ENCODE results near the gene NFE2.

The NFE2 gene

GRCh38 chr12:54270345-54270744, 30.5 kb downstream of the NFE2 start:
- Histone ChIP-seq H3K4me2 (ENCODE audit: low read length) (no peak overlapping the region), H3K9ac (no peak overlapping the region), H3K27ac (no peak overlapping the region), H3K79me2 (peaks cover 74% of the 10 kb centered on the region), H3K4me3 (ENCODE audit: low read depth, low read length) (no peak overlapping the region), H3K27me3 (ENCODE audit: control insufficient read depth, insufficient read depth, low read length) (no peaks in the 10 kb centered on the region), H3K4me1 (peaks cover 1% of the 10 kb centered on the region), H2AFZ (no peak overlapping the region), H3K9me3 (ENCODE audit: control insufficient read depth, low read length) (no peaks in the 10 kb centered on the region), H3K36me3 (ENCODE audit: control insufficient read depth, insufficient read depth, low read length) (no peaks in the 10 kb centered on the region)
- TF ChIP-seq CTCF (IDR thresholded peaks at IDR 0.05), result no peak

DNA sequence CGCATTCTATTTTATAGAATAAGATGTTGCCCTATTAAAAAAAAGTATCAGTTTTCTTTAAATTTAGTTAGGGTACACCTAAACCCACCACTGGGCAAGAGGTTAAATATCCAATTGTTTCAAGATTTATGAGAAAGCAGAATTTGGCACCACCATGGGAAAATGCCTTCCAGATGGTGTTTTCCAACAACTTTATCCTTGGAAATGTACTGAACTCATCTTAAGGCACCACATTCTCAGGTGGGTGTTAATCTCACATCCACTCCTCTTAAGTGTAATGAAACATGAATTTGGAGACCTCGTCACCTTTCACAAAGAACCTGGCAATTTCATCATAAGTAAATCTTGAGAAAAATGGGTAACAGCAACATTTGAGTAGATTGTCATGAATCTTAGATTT, 34.0 kb downstream of the NFE2 start:
- no peak for TF ChIP-seq CTCF (IDR thresholded peaks at IDR 0.05)
- Histone ChIP-seq H2AFZ (no peak overlapping the region), H3K4me2 (ENCODE audit: low read length) (no peak overlapping the region), H3K79me2 (peaks cover 54% of the 10 kb centered on the region), H3K27ac (no peak overlapping the region), H3K9ac (no peak overlapping the region), H3K27me3 (ENCODE audit: control insufficient read depth, insufficient read depth, low read length) (no peaks in the 10 kb centered on the region), H3K4me3 (ENCODE audit: low read depth, low read length) (no peak overlapping the region), H3K4me1 (peaks cover 19% of the 10 kb centered on the region), H3K36me3 (ENCODE audit: control insufficient read depth, insufficient read depth, low read length) (no peaks in the 10 kb centered on the region), H3K9me3 (ENCODE audit: control insufficient read depth, low read length) (no peaks in the 10 kb centered on the region)

DNA sequence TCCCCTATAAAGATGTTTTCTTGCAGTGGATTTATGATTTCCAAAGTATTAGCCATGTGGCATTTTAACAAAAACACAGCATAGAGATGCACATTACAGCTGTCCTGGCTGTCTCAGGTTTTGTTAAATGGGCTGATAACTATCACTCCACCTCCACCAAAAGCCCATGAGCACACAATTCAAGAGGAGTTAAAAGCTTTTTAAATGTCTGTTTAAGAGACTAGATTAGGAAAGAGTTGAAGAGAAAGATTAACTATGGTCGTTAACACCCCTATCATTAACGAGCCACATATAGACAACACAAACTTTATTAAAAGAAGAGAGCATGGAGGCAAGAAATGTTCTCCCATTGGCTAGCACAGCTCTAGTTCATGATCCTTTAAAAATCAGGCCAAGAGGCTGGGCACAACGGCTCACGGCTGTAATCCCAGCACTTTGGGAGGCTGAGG, 35.4 kb downstream of the NFE2 start:
- no peak for TF ChIP-seq CTCF (IDR thresholded peaks at IDR 0.05)
- H3K4me2 ChIP-seq (ENCODE audit: low read length), result no peak overlapping the region
- no peaks in the 10 kb centered on the region for H3K27me3 ChIP-seq (ENCODE audit: control insufficient read depth, insufficient read depth, low read length)
- H3K9me3 ChIP-seq (ENCODE audit: control insufficient read depth, low read length), result no peaks in the 10 kb centered on the region
- peaks cover 33% of the 10 kb centered on the region for H3K4me1 ChIP-seq
- no peak overlapping the region for H3K4me3 ChIP-seq (ENCODE audit: low read depth, low read length)
- no peaks in the 10 kb centered on the region for H3K36me3 ChIP-seq (ENCODE audit: control insufficient read depth, insufficient read depth, low read length)
- H3K79me2 ChIP-seq, result peaks cover 46% of the 10 kb centered on the region
- H3K27ac ChIP-seq, result no peak overlapping the region
- H3K9ac ChIP-seq, result no peak overlapping the region
- H2AFZ ChIP-seq, result no peak overlapping the region

GRCh38 chr12:54262403-54262925, 38.4 kb downstream of the NFE2 start:
- H3K4me1 ChIP-seq, result peaks cover 47% of the 10 kb centered on the region
- H3K27ac ChIP-seq, result peak overlapping the region; percentile 85
- no peak overlapping the region for H3K9ac ChIP-seq
- H3K79me2 ChIP-seq, result peaks cover 32% of the 10 kb centered on the region
- H3K4me3 ChIP-seq (ENCODE audit: low read depth, low read length), result no peak overlapping the region
- peak overlapping the region; percentile 57 for H3K4me2 ChIP-seq (ENCODE audit: low read length)
- TF ChIP-seq CTCF (IDR thresholded peaks at IDR 0.05), result no peak
- H3K36me3 ChIP-seq (ENCODE audit: control insufficient read depth, insufficient read depth, low read length), result no peaks in the 10 kb centered on the region
- peak overlapping the region; percentile 28 for H2AFZ ChIP-seq
- no peaks in the 10 kb centered on the region for H3K9me3 ChIP-seq (ENCODE audit: control insufficient read depth, low read length)
- no peaks in the 10 kb centered on the region for H3K27me3 ChIP-seq (ENCODE audit: control insufficient read depth, insufficient read depth, low read length)

GRCh38 chr12:54261815-54262402, 38.9 kb downstream of the NFE2 start:
- H3K27me3 ChIP-seq (ENCODE audit: control insufficient read depth, insufficient read depth, low read length), result no peaks in the 10 kb centered on the region
- H3K79me2 ChIP-seq, result peaks cover 27% of the 10 kb centered on the region
- peak overlapping the region; percentile 43 for H2AFZ ChIP-seq
- peak overlapping the region; percentile 85 for H3K27ac ChIP-seq
- H3K9ac ChIP-seq, result no peak overlapping the region
- no peak for TF ChIP-seq CTCF (IDR thresholded peaks at IDR 0.05)
- no peak overlapping the region for H3K4me3 ChIP-seq (ENCODE audit: low read depth, low read length)
- peak overlapping the region; percentile 57 for H3K4me2 ChIP-seq (ENCODE audit: low read length)
- H3K9me3 ChIP-seq (ENCODE audit: control insufficient read depth, low read length), result no peaks in the 10 kb centered on the region
- H3K36me3 ChIP-seq (ENCODE audit: control insufficient read depth, insufficient read depth, low read length), result no peaks in the 10 kb centered on the region
- H3K4me1 ChIP-seq, result peaks cover 47% of the 10 kb centered on the region
